NT2/D1 (cell line): ENCODE results near the gene SDK1.

Experiments used
- SUZ12 ChIP-seq: IDR thresholded peaks from 2 replicates; pipeline ENCODE4 v1.6.1; 2011; ENCODE audit not compliant: insufficient read length, insufficient read depth; ENCODE audit errors: extremely low read depth
- YY1 ChIP-seq: IDR thresholded peaks from 2 replicates; pipeline ENCODE4 v1.6.1; 2011; ENCODE audit not compliant: insufficient read length, insufficient read depth
- ZNF274 ChIP-seq: IDR thresholded peaks from 2 replicates; pipeline ENCODE4 v1.6.1; 2011; ENCODE audit warnings: mild to moderate bottlenecking, low read depth, low read length

DNA sequence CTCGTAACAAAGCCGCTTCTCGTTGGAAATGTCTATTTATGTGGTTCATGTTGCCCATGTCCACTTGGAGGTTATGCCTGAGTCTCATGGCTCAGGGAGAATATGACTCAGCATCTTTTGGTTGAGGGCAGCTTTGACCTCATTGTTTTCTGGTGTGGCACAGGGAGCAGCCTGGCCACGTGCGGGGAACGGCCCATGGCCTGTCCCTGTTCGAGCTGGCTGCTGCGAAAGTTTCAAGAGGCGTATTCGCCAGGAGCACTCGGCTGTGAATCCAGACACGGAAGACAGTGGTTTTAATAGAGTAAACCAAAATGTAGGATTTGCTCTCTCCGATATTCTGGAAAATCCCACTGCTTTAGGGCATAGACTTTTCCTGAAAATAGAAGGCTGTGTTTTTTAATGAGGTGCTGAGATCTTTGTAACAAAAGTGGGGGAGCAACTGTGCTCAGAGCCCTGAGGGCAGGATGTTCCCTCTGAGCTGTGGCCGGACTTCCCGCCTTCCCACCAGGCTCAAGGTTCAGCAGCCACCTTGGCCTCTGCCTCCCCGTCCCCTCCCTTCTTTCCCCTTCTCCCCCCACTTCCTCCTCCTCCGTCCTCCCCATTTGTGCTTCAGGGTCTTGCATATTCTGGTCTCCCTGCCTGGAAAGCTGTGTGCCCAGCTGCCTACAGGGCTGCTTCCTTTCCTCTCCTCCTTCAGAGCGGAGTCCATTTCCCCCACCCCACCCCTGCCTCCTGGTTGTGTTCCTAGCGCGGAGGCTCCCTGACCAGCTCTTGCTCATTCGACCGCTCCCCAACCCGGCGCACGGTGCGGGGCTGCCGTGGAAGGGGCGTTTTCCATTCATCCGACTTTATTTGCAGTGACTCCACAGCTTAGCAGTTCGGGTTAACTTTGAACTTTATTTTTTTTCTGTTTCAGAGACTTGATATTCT, 642.0 kb downstream of the SDK1 start:
- TF ChIP-seq ZNF274 (no peak), YY1 (no peak), SUZ12 (no peak)
